ENCODE results near the gene ZNF516. TPM values are rescaled to one million over a fixed set of nuclear protein-coding genes. Genes with fewer than 3 reads are reported as not detected.
A peak's percentile ranks its signal among the peaks of the same experiment; 100 is the strongest.
"Not testable (repeated sequence)": the region's sequence is repeated elsewhere in the genome, so short reads cannot be mapped to it uniquely, and the experiment has no call there.

The ZNF516 gene
- total RNA-seq = 14.8 and 15.7 TPM in 2 replicates

- DNase-seq (ENCODE audit: low read depth) = no peak
- TF ChIP-seq CTCF (conservative IDR thresholded peaks at IDR 0.05; ENCODE audit: low read depth, low read length) = no peak
Observed at GRCh38 chr18:76495006-76495370, at the start of gene ZNF516. TSS of gene ZNF516 (minus strand) at chr18:76495242. CDS start at chr18:76443054, 52,188 bp downstream.

GRCh38 chr18:76538846-76539245, 43.8 kb upstream of the ZNF516 start:
- no peak for DNase-seq (ENCODE audit: low read depth)
- no peak overlapping the region for H3K4me3 ChIP-seq (ENCODE audit: low read depth, low read length)
- no peak for TF ChIP-seq CTCF (conservative IDR thresholded peaks at IDR 0.05; ENCODE audit: low read depth, low read length)

More at GRCh38 chr18:76495006-76495370, at the start of gene ZNF516:
- H3K4me3 ChIP-seq (ENCODE audit: low read depth, low read length) = peak within 1 kb of the TSS; percentile 85

- DNase-seq (ENCODE audit: low read depth) = no peak
- no peak for TF ChIP-seq CTCF (conservative IDR thresholded peaks at IDR 0.05; ENCODE audit: low read depth, low read length)
- H3K4me3 ChIP-seq (ENCODE audit: low read depth, low read length) = no peak overlapping the region
Observed at GRCh38 chr18:76537621-76538020, 42.6 kb upstream of the ZNF516 start.

GRCh38 chr18:76536593-76536992, 41.6 kb upstream of the ZNF516 start:
- DNase-seq (ENCODE audit: low read depth); H3K4me3 ChIP-seq (ENCODE audit: low read depth, low read length): not testable (repeated sequence)

- no peak overlapping the region for H3K4me3 ChIP-seq (ENCODE audit: low read depth, low read length)
- no peak for TF ChIP-seq CTCF (conservative IDR thresholded peaks at IDR 0.05; ENCODE audit: low read depth, low read length)
- no peak for DNase-seq (ENCODE audit: low read depth)
Observed at GRCh38 chr18:76532875-76533274, 37.8 kb upstream of the ZNF516 start.

GRCh38 chr18:76530846-76531245, 35.8 kb upstream of the ZNF516 start:
- DNase-seq (ENCODE audit: low read depth) = no peak
- no peak overlapping the region for H3K4me3 ChIP-seq (ENCODE audit: low read depth, low read length)
- TF ChIP-seq CTCF (conservative IDR thresholded peaks at IDR 0.05; ENCODE audit: low read depth, low read length) = no peak

- DNase-seq (ENCODE audit: low read depth) = no peak
- no peak for TF ChIP-seq CTCF (conservative IDR thresholded peaks at IDR 0.05; ENCODE audit: low read depth, low read length)
- H3K4me3 ChIP-seq (ENCODE audit: low read depth, low read length) = no peak overlapping the region
Observed at GRCh38 chr18:76530391-76530790, 35.3 kb upstream of the ZNF516 start.

GRCh38 chr18:76529433-76529811, 34.4 kb upstream of the ZNF516 start:
- no peak for DNase-seq (ENCODE audit: low read depth)
- no peak overlapping the region for H3K4me3 ChIP-seq (ENCODE audit: low read depth, low read length)
- TF ChIP-seq CTCF (conservative IDR thresholded peaks at IDR 0.05; ENCODE audit: low read depth, low read length) = no peak
